Trophoblast cell (in vitro differentiated cells and primary cell): ENCODE data around the gene CEP192.
"Not testable (repeated sequence)": the region's sequence is repeated elsewhere in the genome, so short reads cannot be mapped to it uniquely, and the experiment has no call there.

Experiments used
- DNase-seq, 2 donors: peaks; one replicate each; pipeline ENCODE4 v3.0.0-alpha.2; 2016
- H2AFZ ChIP-seq: 2 replicates; pipeline ENCODE4 v1.6.1; 2013; ENCODE audit warnings: low read length, moderate library complexity, mild to moderate bottlenecking; ENCODE audit not compliant: insufficient read depth, poor library complexity
- H2AK5ac ChIP-seq: 2 replicates; pipeline ENCODE4 v1.6.1; 2013; ENCODE audit warnings: mild to moderate bottlenecking, low read length
- H2BK120ac ChIP-seq: 2 replicates; pipeline ENCODE4 v1.6.1; 2013; ENCODE audit warnings: low read length, mild to moderate bottlenecking, moderate library complexity; ENCODE audit not compliant: insufficient read depth, poor library complexity
- H2BK12ac ChIP-seq: 2 replicates; pipeline ENCODE4 v1.6.1; 2013; ENCODE audit warnings: mild to moderate bottlenecking, low read length, moderate library complexity
- H2BK5ac ChIP-seq: 2 replicates; pipeline ENCODE4 v1.6.1; 2013; ENCODE audit warnings: low read length, low read depth, moderate library complexity, mild to moderate bottlenecking; ENCODE audit not compliant: poor library complexity
- H3K14ac ChIP-seq: 2 replicates; pipeline ENCODE4 v1.6.1; 2013; ENCODE audit warnings: mild to moderate bottlenecking, low read length
- H3K18ac ChIP-seq: 2 replicates; pipeline ENCODE4 v1.6.1; 2013; ENCODE audit warnings: mild to moderate bottlenecking, low read length
- H3K23ac ChIP-seq: 2 replicates; pipeline ENCODE4 v1.6.1; 2013; ENCODE audit warnings: low read length
- H3K27ac ChIP-seq: 2 replicates; pipeline ENCODE4 v1.5.1; 2013; ENCODE audit warnings: low read depth, mild to moderate bottlenecking, inconsistent platforms, low read length, moderate library complexity
- H3K27me3 ChIP-seq: 2 replicates; pipeline ENCODE4 v1.6.1; 2013; ENCODE audit warnings: inconsistent platforms, mild to moderate bottlenecking, low read length, moderate library complexity; ENCODE audit not compliant: insufficient read depth
- H3K36me3 ChIP-seq, 2 experiments: 1 replicate in 1 of 2; 2 replicates in 1 of 2; pipeline ENCODE4 v1.6.1; 2013; ENCODE audit warnings: low read length in 2 of 2, mild to moderate bottlenecking in 2 of 2, moderate library complexity in 1 of 2; ENCODE audit not compliant: insufficient read depth in 2 of 2, control insufficient read depth in 1 of 2
- H3K4ac ChIP-seq: 2 replicates; pipeline ENCODE4 v1.6.1; 2013; ENCODE audit warnings: low read depth, mild to moderate bottlenecking, low read length, moderate library complexity
- H3K4me1 ChIP-seq, 2 experiments: 1 replicate in 1 of 2; 2 replicates in 1 of 2; pipeline ENCODE4 v1.6.1; 2013; ENCODE audit warnings: low read length in 2 of 2, mild to moderate bottlenecking in 2 of 2, moderate library complexity in 1 of 2; ENCODE audit not compliant: insufficient read depth in 2 of 2, control insufficient read depth in 1 of 2
- H3K4me2 ChIP-seq: 2 replicates; pipeline ENCODE4 v1.6.1; 2013; ENCODE audit warnings: inconsistent platforms, mild to moderate bottlenecking, low read length, moderate library complexity
- H3K4me3 ChIP-seq: 2 replicates; pipeline ENCODE4 v1.5.1; 2013; ENCODE audit warnings: mild to moderate bottlenecking, low read depth, low read length, inconsistent platforms
- H3K79me1 ChIP-seq: one replicate; pipeline ENCODE4 v1.6.1; 2013; ENCODE audit warnings: low read length
- H3K79me2 ChIP-seq: 2 replicates; pipeline ENCODE4 v1.6.1; 2013; ENCODE audit warnings: low read length, mild to moderate bottlenecking; ENCODE audit not compliant: control insufficient read depth, insufficient read depth, poor library complexity
- H3K9ac ChIP-seq: 2 replicates; pipeline ENCODE4 v1.6.1; 2013; ENCODE audit warnings: mild to moderate bottlenecking, low read length
- H3K9me3 ChIP-seq: 2 replicates; pipeline ENCODE4 v1.6.1; 2013; ENCODE audit warnings: low read depth, mild to moderate bottlenecking, control low read depth, inconsistent platforms, low read length; ENCODE audit not compliant: insufficient read depth
- H4K12ac ChIP-seq: 2 replicates; pipeline ENCODE4 v1.6.1; 2013; ENCODE audit warnings: low read depth, mild to moderate bottlenecking, low read length, moderate library complexity
- H4K8ac ChIP-seq: 2 replicates; pipeline ENCODE4 v1.6.1; 2013; ENCODE audit warnings: low read depth, mild to moderate bottlenecking, low read length, moderate library complexity
- H4K91ac ChIP-seq: one replicate; pipeline ENCODE4 v1.6.1; 2013; ENCODE audit warnings: low read depth, mild to moderate bottlenecking, low read length, moderate library complexity
- WGBS: extraction: QIAGEN DNeasy Blood & Tissue Kit; methylation state at CpG from one replicate; pipeline ENCODE4 v1.1.7; 2013; ENCODE audit warnings: missing lambda C conversion rate; ENCODE audit not compliant: insufficient read length, insufficient coverage; ENCODE audit errors: extremely low coverage; 5-methylcytosine and 5-hydroxymethylcytosine counted together

CEP192 gene

GRCh38 chr18:13096232-13096631 is 105.1 kb downstream of the CEP192 start:
- no peak overlapping the region for H3K4ac ChIP-seq
- no peak overlapping the region for H4K12ac ChIP-seq
- no peak overlapping the region for H3K27ac ChIP-seq
- no CpG with 5 or more reads among the region's 9 CpGs for WGBS
- DNase-seq: no peak
- H3K4me3 ChIP-seq: no peak overlapping the region
- no peak overlapping the region for H4K8ac ChIP-seq
- no peak overlapping the region for H2AK5ac ChIP-seq
- H4K91ac ChIP-seq: no peak overlapping the region
- no peaks in the 10 kb centered on the region for H3K27me3 ChIP-seq
- H3K9me3 ChIP-seq: peaks cover 4% of the 10 kb centered on the region
- H3K14ac ChIP-seq: no peak overlapping the region
- no peaks in the 10 kb centered on the region for H3K4me1 ChIP-seq
- H3K4me2 ChIP-seq: no peak overlapping the region
- H3K79me2 ChIP-seq: no peaks in the 10 kb centered on the region
- H3K18ac ChIP-seq: no peak overlapping the region
- no peaks in the 10 kb centered on the region for H3K79me1 ChIP-seq
- no peak overlapping the region for H2BK12ac ChIP-seq
- H2AFZ ChIP-seq: no peak overlapping the region
- H3K9ac ChIP-seq: no peak overlapping the region
- no peak overlapping the region for H2BK120ac ChIP-seq
- H2BK5ac ChIP-seq: no peak overlapping the region
- no peak overlapping the region for H3K23ac ChIP-seq
- H3K36me3 ChIP-seq: peaks cover 22 to 28% of the 10 kb centered on the region in 2 experiments

DNA sequence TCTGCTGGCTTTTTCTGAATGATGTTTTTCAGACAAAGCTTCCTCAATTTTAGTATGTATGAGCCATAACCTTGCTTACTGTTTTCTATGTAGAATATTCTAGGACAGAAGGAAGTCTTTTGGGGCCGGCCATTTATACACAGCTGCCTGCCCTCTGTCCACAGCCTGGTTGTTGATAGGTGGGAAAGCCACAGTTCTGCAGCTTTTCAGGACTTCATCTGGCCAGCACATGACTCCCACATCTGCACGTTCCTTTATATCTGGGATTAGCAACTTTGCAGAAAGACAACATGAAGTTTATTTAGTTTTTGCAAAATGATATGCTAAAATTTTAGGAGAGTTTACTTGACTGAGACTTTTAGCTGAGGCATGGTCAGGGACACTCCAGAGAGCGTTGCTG is 105.6 kb downstream of the CEP192 start:
- Histone ChIP-seq H3K23ac (no peak overlapping the region), H2BK12ac (no peak overlapping the region), H3K18ac (no peak overlapping the region), H3K36me3 (peaks cover 26 to 33% of the 10 kb centered on the region in 2 experiments), H3K9me3 (peaks cover 4% of the 10 kb centered on the region), H4K12ac (no peak overlapping the region), H4K91ac (no peak overlapping the region), H3K4me3 (no peak overlapping the region), H4K8ac (no peak overlapping the region), H3K9ac (no peak overlapping the region), H3K4me2 (no peak overlapping the region), H3K4ac (no peak overlapping the region), H3K14ac (no peak overlapping the region), H2AFZ (no peak overlapping the region), H3K27me3 (no peaks in the 10 kb centered on the region), H3K4me1 (no peaks in the 10 kb centered on the region), H3K79me1 (no peaks in the 10 kb centered on the region), H2AK5ac (no peak overlapping the region), H3K27ac (no peak overlapping the region), H2BK120ac (no peak overlapping the region), H3K79me2 (no peaks in the 10 kb centered on the region), H2BK5ac (no peak overlapping the region)
- DNase-seq: no peak
- WGBS: no CpG with 5 or more reads among the region's 3 CpGs

DNA sequence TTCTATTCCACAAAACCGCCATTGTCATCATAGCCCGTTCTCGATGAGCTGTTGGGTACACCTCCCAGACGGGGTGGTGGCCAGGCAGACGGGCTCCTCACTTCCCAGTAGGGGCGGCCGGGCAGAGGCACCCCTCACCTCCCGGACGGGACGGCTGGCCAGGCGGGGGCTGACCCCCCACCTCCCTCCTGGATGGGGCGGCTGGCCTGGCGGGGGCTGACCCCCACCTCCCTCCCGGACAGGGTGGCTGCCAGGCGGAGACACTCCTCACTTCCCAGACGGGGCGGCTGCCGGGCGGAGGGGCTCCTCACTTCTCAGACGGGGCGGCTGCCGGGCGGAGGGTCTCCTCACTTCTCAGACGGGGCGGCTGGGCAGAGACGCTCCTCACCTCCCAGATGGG is 106.9 kb downstream of the CEP192 start:
- not testable (repeated sequence) for H3K18ac ChIP-seq, H2BK120ac ChIP-seq, H2BK5ac ChIP-seq, H3K9me3 ChIP-seq, H3K27me3 ChIP-seq, H3K23ac ChIP-seq, H2AK5ac ChIP-seq, H2BK12ac ChIP-seq, H3K79me1 ChIP-seq, H4K12ac ChIP-seq, H3K14ac ChIP-seq, H3K4ac ChIP-seq, H4K8ac ChIP-seq, H3K79me2 ChIP-seq, H3K4me2 ChIP-seq, H2AFZ ChIP-seq, H3K4me3 ChIP-seq, H3K9ac ChIP-seq, DNase-seq, H3K27ac ChIP-seq, H4K91ac ChIP-seq, H3K4me1 ChIP-seq
- WGBS: no CpG with 5 or more reads among the region's 26 CpGs
- H3K36me3 ChIP-seq: peaks cover 36 to 46% of the 10 kb centered on the region in 2 experiments

DNA sequence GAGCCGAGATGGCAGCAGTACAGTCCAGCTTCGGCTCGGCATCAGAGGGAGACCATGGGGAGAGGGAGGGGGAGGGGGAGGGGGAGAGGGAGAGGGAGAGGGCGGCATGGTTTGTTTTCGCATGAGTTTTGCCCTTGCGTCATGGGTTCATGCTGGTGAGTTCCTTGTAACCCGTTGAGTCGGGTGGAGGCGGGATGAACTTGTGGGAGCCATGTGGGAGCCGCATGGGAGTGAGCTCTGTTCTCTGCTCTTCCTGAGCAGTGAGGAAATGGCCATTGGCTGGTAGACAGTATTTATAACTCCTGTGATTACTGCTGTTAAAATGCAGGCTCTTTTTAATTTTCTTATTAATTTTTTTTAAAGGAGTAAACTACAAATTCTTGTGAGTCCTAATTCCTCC is 108.0 kb downstream of the CEP192 start:
- no peaks in the 10 kb centered on the region for H3K79me1 ChIP-seq
- H3K9ac ChIP-seq: no peak overlapping the region
- H3K4me3 ChIP-seq: no peak overlapping the region
- H3K18ac ChIP-seq: no peak overlapping the region
- no peak overlapping the region for H2AFZ ChIP-seq
- no peak overlapping the region for H2AK5ac ChIP-seq
- peaks cover 39 to 52% of the 10 kb centered on the region in 2 experiments for H3K36me3 ChIP-seq
- no peak overlapping the region for H2BK120ac ChIP-seq
- H2BK12ac ChIP-seq: no peak overlapping the region
- no peak overlapping the region for H4K91ac ChIP-seq
- no peaks in the 10 kb centered on the region for H3K79me2 ChIP-seq
- peaks cover 4% of the 10 kb centered on the region for H3K9me3 ChIP-seq
- H2BK5ac ChIP-seq: no peak overlapping the region
- no peak overlapping the region for H3K4ac ChIP-seq
- no peak overlapping the region for H3K14ac ChIP-seq
- H3K27ac ChIP-seq: no peak overlapping the region
- no peak overlapping the region for H3K23ac ChIP-seq
- no peak overlapping the region for H3K4me2 ChIP-seq
- no peak overlapping the region for H4K12ac ChIP-seq
- H3K27me3 ChIP-seq: no peaks in the 10 kb centered on the region
- DNase-seq: no peak
- H3K4me1 ChIP-seq: no peaks in the 10 kb centered on the region
- no CpG with 5 or more reads among the region's 10 CpGs for WGBS
- H4K8ac ChIP-seq: no peak overlapping the region
